Osteoblast (primary cell): ENCODE data around the gene RASSF5. TPM values are rescaled to one million over a fixed set of nuclear protein-coding genes. Genes with fewer than 3 reads are reported as not detected.
A peak's percentile ranks its signal among the peaks of the same experiment; 100 is the strongest.

ENCODE experiments used
- DNase-seq: peaks from one replicate; pipeline ENCODE4 v3.0.0; 2011; ENCODE audit warnings: low spot score, mixed read lengths; ENCODE audit not compliant: insufficient read length; ENCODE audit errors: missing footprints
- H2AFZ ChIP-seq: 2 replicates; pipeline ENCODE4 v1.6.0; 2011; ENCODE audit warnings: mild to moderate bottlenecking, low read length
- H3K27ac ChIP-seq: 2 replicates; pipeline ENCODE4 v1.5.1; 2011; ENCODE audit warnings: mild to moderate bottlenecking, low read depth, low read length, moderate library complexity
- H3K27me3 ChIP-seq: 2 replicates; pipeline ENCODE4 v1.6.0; 2012; ENCODE audit warnings: mild to moderate bottlenecking, control low read depth, inconsistent platforms, low read length, moderate library complexity; ENCODE audit not compliant: insufficient read depth
- H3K36me3 ChIP-seq: 2 replicates; pipeline ENCODE4 v1.5.1; 2011; ENCODE audit warnings: mild to moderate bottlenecking, low read length, control low read depth, moderate library complexity; ENCODE audit not compliant: insufficient read depth
- H3K4me1 ChIP-seq: 2 replicates; pipeline ENCODE4 v1.5.1; 2011; ENCODE audit warnings: mild to moderate bottlenecking, low read length, control low read depth, moderate library complexity; ENCODE audit not compliant: insufficient read depth
- H3K4me2 ChIP-seq: 2 replicates; pipeline ENCODE4 v1.6.0; 2011; ENCODE audit warnings: mild to moderate bottlenecking, low read length; ENCODE audit not compliant: insufficient read depth
- H3K4me3 ChIP-seq: fragments of 200-600 bp; sonication (generic); 3 replicates; pipeline ENCODE4 v1.5.1; 2012; ENCODE audit warnings: mild to moderate bottlenecking, low read length, inconsistent platforms; ENCODE audit not compliant: insufficient read depth
- H3K79me2 ChIP-seq: 2 replicates; pipeline ENCODE4 v1.6.0; 2012; ENCODE audit warnings: mild to moderate bottlenecking, low read length, control low read depth, inconsistent platforms; ENCODE audit not compliant: insufficient read depth
- H3K9me3 ChIP-seq: 2 replicates; pipeline ENCODE4 v1.5.1; 2011; ENCODE audit warnings: low read depth, low read length, control low read depth
- H4K20me1 ChIP-seq: 2 replicates; pipeline ENCODE4 v1.6.0; 2012; ENCODE audit warnings: mild to moderate bottlenecking, low read length, control low read depth; ENCODE audit not compliant: insufficient read depth
- CTCF ChIP-seq: IDR thresholded peaks from 2 replicates; pipeline ENCODE4 v1.5.1; 2011; ENCODE audit warnings: mild to moderate bottlenecking, low read depth, low read length, moderate library complexity; ENCODE audit errors: extremely low read depth
- total RNA-seq: library from RNA; depleted of rRNA; stranded (reverse); fragments of >200 nt; gene quantifications from 2 replicates; pipeline ENCODE4 v1.2.3, GENCODE V29; 2012

RASSF5 gene
- total RNA-seq, 1 donor: 0.72 TPM

- peaks cover 12% of the 10 kb centered on the region for H3K27me3 ChIP-seq
- H2AFZ ChIP-seq: peak overlapping the region; percentile 56
- no peak for TF ChIP-seq CTCF
- no peaks in the 10 kb centered on the region for H4K20me1 ChIP-seq
- no peaks in the 10 kb centered on the region for H3K36me3 ChIP-seq
- H3K9me3 ChIP-seq: no peaks in the 10 kb centered on the region
- no peaks in the 10 kb centered on the region for H3K79me2 ChIP-seq
- peak overlapping the region; percentile 80 for H3K4me2 ChIP-seq
- H3K4me3 ChIP-seq: peak overlapping the region; percentile 69
- peak; percentile 90 for DNase-seq
- peaks cover 12% of the 10 kb centered on the region for H3K4me1 ChIP-seq
- H3K27ac ChIP-seq: no peak overlapping the region
Observed at GRCh38 chr1:206556750-206557635, 49.7 kb downstream of the RASSF5 start.

- peaks cover 9% of the 10 kb centered on the region for H3K27me3 ChIP-seq
- H3K36me3 ChIP-seq: no peaks in the 10 kb centered on the region
Observed at GRCh38 chr1:206557636-206558473, 50.5 kb downstream of the RASSF5 start.

GRCh38 chr1:206558794-206559671 lies 51.7 kb downstream of the RASSF5 start:
- H3K27ac ChIP-seq: no peak overlapping the region
- H4K20me1 ChIP-seq: no peaks in the 10 kb centered on the region
- peaks cover 9% of the 10 kb centered on the region for H3K27me3 ChIP-seq
- H3K4me1 ChIP-seq: peaks cover 12% of the 10 kb centered on the region
- H3K4me3 ChIP-seq: no peak overlapping the region
- no peaks in the 10 kb centered on the region for H3K36me3 ChIP-seq
- no peak for DNase-seq
- no peak for TF ChIP-seq CTCF
- H2AFZ ChIP-seq: no peak overlapping the region
- H3K4me2 ChIP-seq: no peak overlapping the region
- no peaks in the 10 kb centered on the region for H3K9me3 ChIP-seq
- no peaks in the 10 kb centered on the region for H3K79me2 ChIP-seq

More at GRCh38 chr1:206557636-206558473, 50.5 kb downstream of the RASSF5 start:
- Histone ChIP-seq H4K20me1 (no peaks in the 10 kb centered on the region), H2AFZ (peak overlapping the region; percentile 56), H3K4me1 (peaks cover 12% of the 10 kb centered on the region), H3K4me3 (peak overlapping the region; percentile 69), H3K4me2 (peak overlapping the region; percentile 80), H3K9me3 (no peaks in the 10 kb centered on the region), H3K79me2 (no peaks in the 10 kb centered on the region), H3K27ac (no peak overlapping the region)
- peak; percentile 81 for DNase-seq
- TF ChIP-seq CTCF: no peak
